HepG2 (cell line): ENCODE measurements around the gene CD7. TPM values are rescaled to one million over a fixed set of nuclear protein-coding genes. Genes with fewer than 3 reads are reported as not detected.

Experiments
- ATRX ChIP-seq: sonication (generic); formaldehyde crosslinking; IDR thresholded peaks from 2 replicates; pipeline ENCODE4 v1.4.0; 2020; ENCODE audit warnings: missing genetic modification reagents, borderline replicate concordance
- CAMTA2 ChIP-seq: sonication (generic); formaldehyde crosslinking; IDR thresholded peaks from 2 replicates; pipeline ENCODE4 v1.4.0; 2020; ENCODE audit warnings: mild to moderate bottlenecking, missing genetic modification reagents, borderline replicate concordance
- CBFB ChIP-seq: sonication (generic); formaldehyde crosslinking; IDR thresholded peaks from 2 replicates; pipeline ENCODE4 v1.4.0; 2020; ENCODE audit warnings: missing genetic modification reagents
- CEBPB ChIP-seq: IDR thresholded peaks from 2 replicates; pipeline ENCODE4 v1.6.1; 2011; ENCODE audit warnings: low read depth, low read length, improper control_type of control experiment, borderline replicate concordance
- DR1 ChIP-seq: sonication (generic); formaldehyde crosslinking; IDR thresholded peaks from 2 replicates; pipeline ENCODE4 v1.8.0; 2021; ENCODE audit warnings: mild to moderate bottlenecking, missing genetic modification reagents, inconsistent platforms
- ELF3 ChIP-seq: IDR thresholded peaks from 2 replicates; pipeline ENCODE4 v1.6.1; 2016; ENCODE audit warnings: missing genetic modification reagents, missing compliant biosample characterization
- GZF1 ChIP-seq: sonication (generic); formaldehyde crosslinking; IDR thresholded peaks from 2 replicates; pipeline ENCODE4 v1.5.1; 2020; ENCODE audit warnings: mild to moderate bottlenecking, missing genetic modification reagents
- HNRNPL ChIP-seq: fragments of 200-400 bp; formaldehyde crosslinking; IDR thresholded peaks from 2 replicates; pipeline ENCODE4 v1.6.1; 2017; ENCODE audit warnings: mild to moderate bottlenecking, low read depth, low read length
- IRF2 ChIP-seq: IDR thresholded peaks from 2 replicates; pipeline ENCODE4 v1.6.1; 2018; ENCODE audit warnings: missing genetic modification reagents, missing compliant biosample characterization
- KLF9 ChIP-seq: IDR thresholded peaks from 2 replicates; pipeline ENCODE4 v1.6.1; 2016; ENCODE audit warnings: low read depth
- PCBP1 ChIP-seq: fragments of 200-400 bp; formaldehyde crosslinking; IDR thresholded peaks from 2 replicates; pipeline ENCODE4 v1.6.1; 2017; ENCODE audit warnings: mild to moderate bottlenecking, low read depth, low read length, borderline replicate concordance
- POLR2A ChIP-seq, 2 experiments: IDR thresholded peaks; 2 replicates each; pipeline ENCODE4 v1.6.1; 2011; ENCODE audit warnings: low read depth in 2 of 2, low read length in 2 of 2, mild to moderate bottlenecking in 1 of 2, moderate library complexity in 1 of 2; ENCODE audit not compliant: insufficient read depth in 1 of 2
- TARDBP ChIP-seq: sonication (generic); formaldehyde crosslinking; IDR thresholded peaks from 2 replicates; pipeline ENCODE4 v1.8.0; 2022; ENCODE audit warnings: mild to moderate bottlenecking, missing genetic modification reagents
- ZNF501 ChIP-seq: sonication (generic); formaldehyde crosslinking; IDR thresholded peaks from 2 replicates; pipeline ENCODE4 v1.5.1; 2020; ENCODE audit warnings: mild to moderate bottlenecking, moderate library complexity, missing genetic modification reagents
- ZNF556 ChIP-seq: sonication (generic); formaldehyde crosslinking; IDR thresholded peaks from 2 replicates; pipeline ENCODE4 v1.4.0; 2020; ENCODE audit warnings: mild to moderate bottlenecking, missing genetic modification reagents, borderline replicate concordance
- ZNF850 ChIP-seq: sonication (generic); formaldehyde crosslinking; conservative IDR thresholded peaks from 2 replicates; pipeline ENCODE4 v1.9.0; 2021; ENCODE audit warnings: mild to moderate bottlenecking, missing genetic modification reagents
- polyA plus RNA-seq, 8 experiments: library from polyadenylated mRNA; depleted of rRNA in 3 of 8; stranded (reverse) in 7 of 8; unstranded in 1 of 8; fragments of >200 nt; fragmentation: Illumina TruSeq in 4 of 8; extraction: Trizol in 4 of 8; gene quantifications; 2 replicates each; pipeline versions ENCODE4 v1.2.1 to v1.2.3, GENCODE V29; 2011 to 2016; ENCODE audit warnings: low read depth in 4 of 8, missing spikeins in 1 of 8, mixed read lengths in 1 of 8; ENCODE audit not compliant: insufficient read depth in 1 of 8
- total RNA-seq, 5 experiments: library from RNA; depleted of rRNA; stranded (reverse); fragments of >200 nt; fragmentation: Illumina TruSeq; extraction: Trizol; gene quantifications; 2 replicates each; pipeline ENCODE4 v1.2.3, GENCODE V29; 2016; ENCODE audit warnings: low read depth in 1 of 5
- TF ChIP-seq, protein P1 (sequence below): sonication (generic); formaldehyde crosslinking; IDR thresholded peaks from 2 replicates; pipeline ENCODE4 v1.4.0; 2020; ENCODE audit warnings: missing genetic modification reagents
- TF ChIP-seq, protein P2 (sequence below): sonication (generic); formaldehyde crosslinking; IDR thresholded peaks from 2 replicates; pipeline ENCODE4 v1.4.0; 2020; ENCODE audit warnings: missing genetic modification reagents, mild to moderate bottlenecking, borderline replicate concordance
- TF ChIP-seq, protein P3 (sequence below): sonication (generic); formaldehyde crosslinking; IDR thresholded peaks from 2 replicates; pipeline ENCODE4 v1.5.1; 2020; ENCODE audit warnings: mild to moderate bottlenecking, moderate library complexity, missing genetic modification reagents
- TF ChIP-seq, protein P4 (sequence below): sonication (generic); formaldehyde crosslinking; IDR thresholded peaks from 2 replicates; pipeline ENCODE4 v1.5.1; 2020; ENCODE audit warnings: mild to moderate bottlenecking, missing genetic modification reagents, moderate library complexity

Gene CD7
- total and polyA plus RNA-seq, 2 of the 13 experiments (the other 11 are each of a cell fraction or from before 2014, with no cell fraction given) = 67.6 to 76.4 TPM

DNA sequence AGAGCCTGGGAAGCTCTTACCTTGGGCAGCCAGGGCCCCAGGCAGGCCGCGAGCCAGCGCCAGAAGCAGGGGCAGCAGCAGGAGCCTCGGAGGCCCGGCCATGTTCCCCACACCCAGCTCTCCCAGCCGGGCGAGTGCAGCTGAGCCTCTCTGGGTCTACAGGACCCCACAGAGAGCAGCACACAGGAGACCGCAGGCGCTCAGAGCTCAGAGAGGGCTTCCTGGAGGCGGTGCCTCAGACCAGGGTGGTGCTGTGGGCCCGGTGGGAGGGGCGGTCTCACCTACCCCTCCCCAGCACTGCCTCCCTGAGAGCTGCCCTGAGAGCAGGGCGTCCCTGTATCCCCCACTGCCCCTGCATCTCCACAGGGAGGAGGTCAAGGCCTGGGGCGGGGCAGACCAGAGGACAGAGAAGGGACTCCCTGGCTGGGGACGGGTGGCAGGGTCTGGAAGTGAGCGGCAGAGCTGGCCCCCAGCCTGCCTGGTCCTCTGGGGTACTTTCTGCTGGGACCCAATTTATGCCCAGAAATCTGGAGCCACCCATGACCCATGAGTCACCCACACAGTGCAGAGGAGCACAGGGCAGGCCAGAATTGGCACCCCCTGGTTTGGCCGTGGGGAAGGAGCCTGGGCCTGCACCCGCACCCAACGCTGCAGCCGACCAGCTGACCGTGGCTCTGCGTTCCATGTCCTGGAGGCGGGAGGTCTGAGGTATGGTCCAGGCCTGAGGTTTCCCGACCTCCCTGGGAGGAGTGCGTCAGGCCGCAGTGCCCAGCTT, at the start of gene CD7 (continued):
- TF ChIP-seq TARDBP (peak; percentile 70), PCBP1 (peak; percentile 69; the same call in 1 of the 2 replicates), HNRNPL (peak; percentile 83), ZNF556 (0 out of 2 replicates have a peak, but pooled peaks have one; percentile 52), ZNF850 (no peak), GZF1 (peak; percentile 39; the same call in 1 of the 2 replicates), DR1 (0 out of 2 replicates have a peak, but pooled peaks have one; percentile 40), KLF9 (0 out of 2 replicates have a peak, but pooled peaks have one; percentile 6), CAMTA2 (CRISPR knock-in tag) (peak; percentile 97), CEBPB (no peak), IRF2 (CRISPR knock-in tag) (peak; percentile 48; the same call in 1 of the 2 replicates), CBFB (0 out of 2 replicates have a peak, but pooled peaks have one; percentile 13), ZNF501 (CRISPR knock-in tag) (peak; percentile 90), ATRX (CRISPR knock-in tag) (0 out of 2 replicates have a peak, but pooled peaks have one; percentile 47), POLR2A (IDR thresholded peaks at IDR 0.05; ENCODE audit: insufficient read depth in 1 of 2, low read depth in 2 of 2, low read length in 2 of 2) (peak in 1 of 2 experiments; percentile 19; a peak in 1 of 4 replicates), ELF3 (CRISPR knock-in tag) (peak; percentile 53)
- TF ChIP-seq, protein P1, sequence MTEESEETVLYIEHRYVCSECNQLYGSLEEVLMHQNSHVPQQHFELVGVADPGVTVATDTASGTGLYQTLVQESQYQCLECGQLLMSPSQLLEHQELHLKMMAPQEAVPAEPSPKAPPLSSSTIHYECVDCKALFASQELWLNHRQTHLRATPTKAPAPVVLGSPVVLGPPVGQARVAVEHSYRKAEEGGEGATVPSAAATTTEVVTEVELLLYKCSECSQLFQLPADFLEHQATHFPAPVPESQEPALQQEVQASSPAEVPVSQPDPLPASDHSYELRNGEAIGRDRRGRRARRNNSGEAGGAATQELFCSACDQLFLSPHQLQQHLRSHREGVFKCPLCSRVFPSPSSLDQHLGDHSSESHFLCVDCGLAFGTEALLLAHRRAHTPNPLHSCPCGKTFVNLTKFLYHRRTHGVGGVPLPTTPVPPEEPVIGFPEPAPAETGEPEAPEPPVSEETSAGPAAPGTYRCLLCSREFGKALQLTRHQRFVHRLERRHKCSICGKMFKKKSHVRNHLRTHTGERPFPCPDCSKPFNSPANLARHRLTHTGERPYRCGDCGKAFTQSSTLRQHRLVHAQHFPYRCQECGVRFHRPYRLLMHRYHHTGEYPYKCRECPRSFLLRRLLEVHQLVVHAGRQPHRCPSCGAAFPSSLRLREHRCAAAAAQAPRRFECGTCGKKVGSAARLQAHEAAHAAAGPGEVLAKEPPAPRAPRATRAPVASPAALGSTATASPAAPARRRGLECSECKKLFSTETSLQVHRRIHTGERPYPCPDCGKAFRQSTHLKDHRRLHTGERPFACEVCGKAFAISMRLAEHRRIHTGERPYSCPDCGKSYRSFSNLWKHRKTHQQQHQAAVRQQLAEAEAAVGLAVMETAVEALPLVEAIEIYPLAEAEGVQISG (CRISPR knock-in tag) = 0 out of 2 replicates have a peak, but pooled peaks have one; percentile 58
- TF ChIP-seq, protein P2, sequence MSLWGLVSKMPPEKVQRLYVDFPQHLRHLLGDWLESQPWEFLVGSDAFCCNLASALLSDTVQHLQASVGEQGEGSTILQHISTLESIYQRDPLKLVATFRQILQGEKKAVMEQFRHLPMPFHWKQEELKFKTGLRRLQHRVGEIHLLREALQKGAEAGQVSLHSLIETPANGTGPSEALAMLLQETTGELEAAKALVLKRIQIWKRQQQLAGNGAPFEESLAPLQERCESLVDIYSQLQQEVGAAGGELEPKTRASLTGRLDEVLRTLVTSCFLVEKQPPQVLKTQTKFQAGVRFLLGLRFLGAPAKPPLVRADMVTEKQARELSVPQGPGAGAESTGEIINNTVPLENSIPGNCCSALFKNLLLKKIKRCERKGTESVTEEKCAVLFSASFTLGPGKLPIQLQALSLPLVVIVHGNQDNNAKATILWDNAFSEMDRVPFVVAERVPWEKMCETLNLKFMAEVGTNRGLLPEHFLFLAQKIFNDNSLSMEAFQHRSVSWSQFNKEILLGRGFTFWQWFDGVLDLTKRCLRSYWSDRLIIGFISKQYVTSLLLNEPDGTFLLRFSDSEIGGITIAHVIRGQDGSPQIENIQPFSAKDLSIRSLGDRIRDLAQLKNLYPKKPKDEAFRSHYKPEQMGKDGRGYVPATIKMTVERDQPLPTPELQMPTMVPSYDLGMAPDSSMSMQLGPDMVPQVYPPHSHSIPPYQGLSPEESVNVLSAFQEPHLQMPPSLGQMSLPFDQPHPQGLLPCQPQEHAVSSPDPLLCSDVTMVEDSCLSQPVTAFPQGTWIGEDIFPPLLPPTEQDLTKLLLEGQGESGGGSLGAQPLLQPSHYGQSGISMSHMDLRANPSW (CRISPR knock-in tag) = 0 out of 2 replicates have a peak, but pooled peaks have one; percentile 62
- TF ChIP-seq, protein P3, sequence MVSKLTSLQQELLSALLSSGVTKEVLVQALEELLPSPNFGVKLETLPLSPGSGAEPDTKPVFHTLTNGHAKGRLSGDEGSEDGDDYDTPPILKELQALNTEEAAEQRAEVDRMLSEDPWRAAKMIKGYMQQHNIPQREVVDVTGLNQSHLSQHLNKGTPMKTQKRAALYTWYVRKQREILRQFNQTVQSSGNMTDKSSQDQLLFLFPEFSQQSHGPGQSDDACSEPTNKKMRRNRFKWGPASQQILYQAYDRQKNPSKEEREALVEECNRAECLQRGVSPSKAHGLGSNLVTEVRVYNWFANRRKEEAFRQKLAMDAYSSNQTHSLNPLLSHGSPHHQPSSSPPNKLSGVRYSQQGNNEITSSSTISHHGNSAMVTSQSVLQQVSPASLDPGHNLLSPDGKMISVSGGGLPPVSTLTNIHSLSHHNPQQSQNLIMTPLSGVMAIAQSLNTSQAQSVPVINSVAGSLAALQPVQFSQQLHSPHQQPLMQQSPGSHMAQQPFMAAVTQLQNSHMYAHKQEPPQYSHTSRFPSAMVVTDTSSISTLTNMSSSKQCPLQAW (CRISPR knock-in tag) = peak; percentile 84
- TF ChIP-seq, protein P4, sequence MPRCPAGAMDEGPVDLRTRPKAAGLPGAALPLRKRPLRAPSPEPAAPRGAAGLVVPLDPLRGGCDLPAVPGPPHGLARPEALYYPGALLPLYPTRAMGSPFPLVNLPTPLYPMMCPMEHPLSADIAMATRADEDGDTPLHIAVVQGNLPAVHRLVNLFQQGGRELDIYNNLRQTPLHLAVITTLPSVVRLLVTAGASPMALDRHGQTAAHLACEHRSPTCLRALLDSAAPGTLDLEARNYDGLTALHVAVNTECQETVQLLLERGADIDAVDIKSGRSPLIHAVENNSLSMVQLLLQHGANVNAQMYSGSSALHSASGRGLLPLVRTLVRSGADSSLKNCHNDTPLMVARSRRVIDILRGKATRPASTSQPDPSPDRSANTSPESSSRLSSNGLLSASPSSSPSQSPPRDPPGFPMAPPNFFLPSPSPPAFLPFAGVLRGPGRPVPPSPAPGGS (CRISPR knock-in tag) = peak; percentile 73
